ENCODE measurements around the gene AHCYL1.

AHCYL1 gene

DNA sequence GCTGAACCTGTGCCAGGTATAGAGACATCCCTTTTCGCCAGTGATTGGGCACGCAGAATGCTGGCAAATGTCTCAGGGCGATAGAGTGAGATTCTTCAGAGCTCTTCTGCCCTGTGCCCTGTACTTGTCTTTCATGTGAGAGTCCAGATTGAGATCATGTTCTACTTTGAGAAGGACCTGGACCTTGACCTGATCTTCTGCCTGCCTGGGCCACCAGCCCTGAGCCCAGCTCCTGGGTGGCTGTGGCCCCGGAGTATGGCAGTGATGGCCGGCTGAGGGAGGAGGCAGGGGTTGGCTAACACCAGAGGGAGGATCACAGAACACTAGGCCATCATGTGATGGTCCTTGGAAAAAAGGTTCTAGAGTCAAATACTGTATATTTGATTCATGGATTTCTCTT is 63.7 kb downstream of the AHCYL1 start:
- TF ChIP-seq CTCF (IDR thresholded peaks at IDR 0.05; ENCODE audit: borderline replicate concordance, insufficient read depth, low read depth, low read length), result no peak
- H3K4me3 ChIP-seq (ENCODE audit: low read depth, low read length), result no peak overlapping the region

GRCh38 chr1:110048923-110049601 is 64.5 kb downstream of the AHCYL1 start:
- TF ChIP-seq CTCF (IDR thresholded peaks at IDR 0.05; ENCODE audit: borderline replicate concordance, insufficient read depth, low read depth, low read length), result no peak

GRCh38 chr1:110049801-110050601 is 65.4 kb downstream of the AHCYL1 start:
- no peak for TF ChIP-seq CTCF (IDR thresholded peaks at IDR 0.05; ENCODE audit: borderline replicate concordance, insufficient read depth, low read depth, low read length)
- no peak overlapping the region for H3K4me3 ChIP-seq (ENCODE audit: low read depth, low read length)

More at GRCh38 chr1:110048923-110049601, 64.5 kb downstream of the AHCYL1 start:
- H3K4me3 ChIP-seq (ENCODE audit: low read depth, low read length), result no peak overlapping the region

DNA sequence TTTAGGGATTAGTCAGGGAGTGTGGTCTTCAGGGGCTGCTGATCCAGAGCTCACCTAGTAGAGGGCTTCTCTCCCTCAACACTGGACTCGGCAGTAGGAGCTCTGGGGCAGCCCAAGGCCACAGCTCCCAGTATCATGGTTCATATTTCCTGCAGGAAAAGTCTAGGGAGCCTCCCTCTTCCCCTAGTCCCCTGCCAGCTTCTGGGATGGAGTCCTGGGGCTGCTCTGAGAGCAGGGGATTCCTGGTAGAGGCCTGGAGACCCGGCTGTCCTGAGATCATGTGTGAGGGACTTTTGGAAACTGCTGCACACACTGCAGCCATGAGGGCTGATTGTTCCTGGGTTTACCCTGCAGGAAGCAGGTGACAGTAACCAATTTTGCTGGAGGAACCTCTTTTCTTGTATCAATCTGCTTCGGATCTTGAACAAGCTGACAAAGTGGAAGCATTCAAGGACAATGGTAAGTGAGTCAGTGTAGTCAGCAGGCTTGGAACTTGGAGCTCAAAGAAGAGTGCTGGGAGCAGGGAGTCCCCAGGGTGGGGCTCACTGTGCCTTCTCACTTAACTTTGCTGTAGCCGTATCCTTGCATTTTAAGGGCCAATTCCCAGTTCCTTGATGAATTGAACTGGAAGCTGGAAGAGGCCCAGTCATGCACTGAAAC is 66.2 kb downstream of the AHCYL1 start:
- no peak overlapping the region for H3K4me3 ChIP-seq (ENCODE audit: low read depth, low read length)
- no peak for TF ChIP-seq CTCF (IDR thresholded peaks at IDR 0.05; ENCODE audit: borderline replicate concordance, insufficient read depth, low read depth, low read length)

DNA sequence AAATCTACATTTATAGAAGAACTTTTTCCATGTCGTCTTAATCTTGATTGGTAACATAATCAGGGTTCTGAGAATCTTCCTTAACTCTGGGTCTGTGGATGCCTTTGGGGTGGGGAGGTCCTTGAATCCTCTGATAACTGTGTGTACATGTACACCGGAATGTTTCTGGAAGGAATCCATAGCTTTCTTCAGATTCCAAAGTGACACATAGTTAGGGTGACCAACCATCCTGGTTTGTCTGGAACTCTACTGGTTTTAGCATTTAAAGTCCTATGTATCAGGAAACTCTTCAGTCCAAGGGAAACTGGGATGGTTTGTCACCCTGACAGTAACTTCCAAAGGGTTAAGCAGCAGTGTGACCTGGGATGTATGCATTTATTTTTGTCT is 66.7 kb downstream of the AHCYL1 start:
- no peak overlapping the region for H3K4me3 ChIP-seq (ENCODE audit: low read depth, low read length)
- TF ChIP-seq CTCF (IDR thresholded peaks at IDR 0.05; ENCODE audit: borderline replicate concordance, insufficient read depth, low read depth, low read length), result no peak

- peak; percentile 99 for TF ChIP-seq CTCF (IDR thresholded peaks at IDR 0.05; ENCODE audit: borderline replicate concordance, insufficient read depth, low read depth, low read length)
- no peak overlapping the region for H3K4me3 ChIP-seq (ENCODE audit: low read depth, low read length)
These were observed 69.2 kb downstream of the AHCYL1 start for GRCh38 chr1:110053552-110054428.

Data from GM12875 (cell line).